ENCODE data around the gene ASAP2.

- TF ChIP-seq CTCF (IDR thresholded peaks at IDR 0.05) = no peak
- no peak for TF ChIP-seq POLR2A (IDR thresholded peaks at IDR 0.05)
These were observed 78.1 kb downstream of the ASAP2 start for GRCh38 chr2:9284521-9285297.

Measured in transverse colon (tissue), 3 donors.